ENCODE measurements around the gene RAMP1.

Gene RAMP1

DNA sequence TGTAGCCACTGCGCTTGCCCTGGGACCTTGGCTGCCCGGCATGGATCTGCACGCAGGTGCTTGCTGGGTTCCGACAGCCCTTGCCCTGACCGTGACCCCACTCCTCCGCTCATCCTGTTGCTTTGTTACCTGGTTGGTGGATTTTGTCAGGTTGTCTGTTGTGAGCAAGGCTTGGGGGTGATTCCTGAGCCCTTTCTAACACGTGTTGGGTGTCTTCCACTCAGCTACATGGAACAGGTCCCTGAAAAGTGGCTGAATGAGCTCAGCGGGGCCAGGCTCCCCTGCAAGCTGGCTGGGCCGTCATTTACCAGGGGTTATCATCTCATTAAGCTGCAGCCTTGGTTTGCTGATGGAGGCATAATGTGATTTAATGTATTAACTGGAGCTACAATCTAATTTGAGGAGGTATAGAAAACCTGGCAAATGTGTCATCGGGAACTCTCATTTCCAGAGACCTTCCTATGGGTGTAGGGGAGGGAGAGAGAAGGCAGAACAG lies 24.6 kb downstream of the RAMP1 start:
- H3K27me3 ChIP-seq (ENCODE audit: control insufficient read depth in 5 of 5, insufficient read depth in 4 of 5, low read length in 5 of 5): no peaks in the 10 kb centered on the region
- no peaks in the 10 kb centered on the region for H3K9me3 ChIP-seq (ENCODE audit: control insufficient read depth in 5 of 5, low read length in 5 of 5)
- H3K9ac ChIP-seq (ENCODE audit: low read length in 5 of 5): no peak overlapping the region
- peaks cover 0 to 17% (median 13%) of the 10 kb centered on the region in 5 donors for H3K4me1 ChIP-seq (ENCODE audit: control insufficient read depth in 5 of 5, insufficient read depth in 5 of 5, low read length in 5 of 5)
- no peaks in the 10 kb centered on the region for H3K36me3 ChIP-seq (ENCODE audit: control insufficient read depth in 5 of 5, insufficient read depth in 5 of 5, low read length in 5 of 5)
- no peak overlapping the region for H3K4me3 ChIP-seq (ENCODE audit: low read depth in 1 of 5, low read length in 5 of 5)
- H3K27ac ChIP-seq (ENCODE audit: low read depth, low read length): no peak overlapping the region

DNA sequence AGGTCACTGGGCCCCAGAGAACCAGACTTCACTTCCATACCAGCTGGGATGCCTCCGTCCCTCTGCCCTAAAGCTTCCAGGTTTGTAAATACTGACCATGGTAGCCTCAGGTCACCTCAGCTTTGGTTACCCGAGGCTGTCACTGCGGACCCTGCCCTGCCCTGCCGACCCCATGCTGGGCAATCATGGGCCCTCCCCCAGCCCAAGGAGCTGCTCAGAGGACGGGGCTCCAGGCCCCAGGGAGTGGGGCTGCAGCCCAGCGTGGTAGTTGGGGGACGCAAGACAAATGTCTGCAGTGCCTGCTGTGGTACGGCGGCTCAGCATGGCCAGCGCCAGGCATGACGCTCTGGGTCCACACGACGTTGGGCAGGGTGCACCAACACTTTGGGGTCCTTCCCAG lies 25.3 kb downstream of the RAMP1 start:
- H3K36me3 ChIP-seq (ENCODE audit: control insufficient read depth in 5 of 5, insufficient read depth in 5 of 5, low read length in 5 of 5): no peaks in the 10 kb centered on the region
- H3K4me1 ChIP-seq (ENCODE audit: control insufficient read depth in 5 of 5, insufficient read depth in 5 of 5, low read length in 5 of 5): peaks cover 0 to 17% (median 13%) of the 10 kb centered on the region in 5 donors
- no peak overlapping the region for H3K27ac ChIP-seq (ENCODE audit: low read depth, low read length)
- H3K9ac ChIP-seq (ENCODE audit: low read length in 5 of 5): no peak overlapping the region
- no peak overlapping the region for H3K4me3 ChIP-seq (ENCODE audit: low read depth in 1 of 5, low read length in 5 of 5)
- no peaks in the 10 kb centered on the region for H3K27me3 ChIP-seq (ENCODE audit: control insufficient read depth in 5 of 5, insufficient read depth in 4 of 5, low read length in 5 of 5)
- no peaks in the 10 kb centered on the region for H3K9me3 ChIP-seq (ENCODE audit: control insufficient read depth in 5 of 5, low read length in 5 of 5)

GRCh38 chr2:237885111-237885930 lies 25.9 kb downstream of the RAMP1 start:
- Histone ChIP-seq H3K27ac (ENCODE audit: low read depth, low read length) (no peak overlapping the region), H3K4me1 (ENCODE audit: control insufficient read depth in 5 of 5, insufficient read depth in 5 of 5, low read length in 5 of 5) (peaks cover 0 to 17% (median 13%) of the 10 kb centered on the region in 5 donors), H3K27me3 (ENCODE audit: control insufficient read depth in 5 of 5, insufficient read depth in 4 of 5, low read length in 5 of 5) (no peaks in the 10 kb centered on the region), H3K9me3 (ENCODE audit: control insufficient read depth in 5 of 5, low read length in 5 of 5) (no peaks in the 10 kb centered on the region), H3K9ac (ENCODE audit: low read length in 5 of 5) (no peak overlapping the region), H3K4me3 (ENCODE audit: low read depth in 1 of 5, low read length in 5 of 5) (no peak overlapping the region), H3K36me3 (ENCODE audit: control insufficient read depth in 5 of 5, insufficient read depth in 5 of 5, low read length in 5 of 5) (no peaks in the 10 kb centered on the region)

- Histone ChIP-seq H3K36me3 (ENCODE audit: control insufficient read depth in 5 of 5, insufficient read depth in 5 of 5, low read length in 5 of 5) (no peaks in the 10 kb centered on the region), H3K27me3 (ENCODE audit: control insufficient read depth in 5 of 5, insufficient read depth in 4 of 5, low read length in 5 of 5) (no peaks in the 10 kb centered on the region), H3K4me1 (ENCODE audit: control insufficient read depth in 5 of 5, insufficient read depth in 5 of 5, low read length in 5 of 5) (peaks cover 0 to 17% (median 13%) of the 10 kb centered on the region in 5 donors), H3K9me3 (ENCODE audit: control insufficient read depth in 5 of 5, low read length in 5 of 5) (no peaks in the 10 kb centered on the region), H3K9ac (ENCODE audit: low read length in 5 of 5) (no peak overlapping the region), H3K27ac (ENCODE audit: low read depth, low read length) (no peak overlapping the region), H3K4me3 (ENCODE audit: low read depth in 1 of 5, low read length in 5 of 5) (no peak overlapping the region)
Observed at GRCh38 chr2:237885931-237886684, 26.7 kb downstream of the RAMP1 start.

GRCh38 chr2:237886685-237887481 lies 27.5 kb downstream of the RAMP1 start:
- H3K9ac ChIP-seq (ENCODE audit: low read length in 5 of 5): no peak overlapping the region
- no peaks in the 10 kb centered on the region for H3K9me3 ChIP-seq (ENCODE audit: control insufficient read depth in 5 of 5, low read length in 5 of 5)
- H3K27me3 ChIP-seq (ENCODE audit: control insufficient read depth in 5 of 5, insufficient read depth in 4 of 5, low read length in 5 of 5): no peaks in the 10 kb centered on the region
- no peaks in the 10 kb centered on the region for H3K36me3 ChIP-seq (ENCODE audit: control insufficient read depth in 5 of 5, insufficient read depth in 5 of 5, low read length in 5 of 5)
- no peak overlapping the region for H3K27ac ChIP-seq (ENCODE audit: low read depth, low read length)
- H3K4me3 ChIP-seq (ENCODE audit: low read depth in 1 of 5, low read length in 5 of 5): no peak overlapping the region
- H3K4me1 ChIP-seq (ENCODE audit: control insufficient read depth in 5 of 5, insufficient read depth in 5 of 5, low read length in 5 of 5): peaks cover 0 to 17% (median 13%) of the 10 kb centered on the region in 5 donors

- Histone ChIP-seq H3K9ac (ENCODE audit: low read length in 5 of 5) (no peak overlapping the region), H3K4me3 (ENCODE audit: low read depth in 1 of 5, low read length in 5 of 5) (no peak overlapping the region), H3K36me3 (ENCODE audit: control insufficient read depth in 5 of 5, insufficient read depth in 5 of 5, low read length in 5 of 5) (no peaks in the 10 kb centered on the region), H3K27ac (ENCODE audit: low read depth, low read length) (no peak overlapping the region), H3K4me1 (ENCODE audit: control insufficient read depth in 5 of 5, insufficient read depth in 5 of 5, low read length in 5 of 5) (peaks cover 0 to 18% (median 14%) of the 10 kb centered on the region in 5 donors), H3K27me3 (ENCODE audit: control insufficient read depth in 5 of 5, insufficient read depth in 4 of 5, low read length in 5 of 5) (no peaks in the 10 kb centered on the region), H3K9me3 (ENCODE audit: control insufficient read depth in 5 of 5, low read length in 5 of 5) (no peaks in the 10 kb centered on the region)
Observed at GRCh38 chr2:237888389-237888788, 29.0 kb downstream of the RAMP1 start.

GRCh38 chr2:237889016-237889415 lies 29.6 kb downstream of the RAMP1 start:
- H3K9me3 ChIP-seq (ENCODE audit: control insufficient read depth in 5 of 5, low read length in 5 of 5): no peaks in the 10 kb centered on the region
- H3K36me3 ChIP-seq (ENCODE audit: control insufficient read depth in 5 of 5, insufficient read depth in 5 of 5, low read length in 5 of 5): no peaks in the 10 kb centered on the region
- peaks cover 0 to 18% (median 14%) of the 10 kb centered on the region in 5 donors for H3K4me1 ChIP-seq (ENCODE audit: control insufficient read depth in 5 of 5, insufficient read depth in 5 of 5, low read length in 5 of 5)
- H3K4me3 ChIP-seq (ENCODE audit: low read depth in 1 of 5, low read length in 5 of 5): no peak overlapping the region
- no peak overlapping the region for H3K27ac ChIP-seq (ENCODE audit: low read depth, low read length)
- no peak overlapping the region for H3K9ac ChIP-seq (ENCODE audit: low read length in 5 of 5)
- no peaks in the 10 kb centered on the region for H3K27me3 ChIP-seq (ENCODE audit: control insufficient read depth in 5 of 5, insufficient read depth in 4 of 5, low read length in 5 of 5)

GRCh38 chr2:237889811-237890210 lies 30.4 kb downstream of the RAMP1 start:
- H3K4me3 ChIP-seq (ENCODE audit: low read depth in 1 of 5, low read length in 5 of 5): no peak overlapping the region
- H3K9ac ChIP-seq (ENCODE audit: low read length in 5 of 5): no peak overlapping the region
- no peak overlapping the region for H3K27ac ChIP-seq (ENCODE audit: low read depth, low read length)
- no peaks in the 10 kb centered on the region for H3K36me3 ChIP-seq (ENCODE audit: control insufficient read depth in 5 of 5, insufficient read depth in 5 of 5, low read length in 5 of 5)
- H3K9me3 ChIP-seq (ENCODE audit: control insufficient read depth in 5 of 5, low read length in 5 of 5): no peaks in the 10 kb centered on the region
- no peaks in the 10 kb centered on the region for H3K27me3 ChIP-seq (ENCODE audit: control insufficient read depth in 5 of 5, insufficient read depth in 4 of 5, low read length in 5 of 5)
- peaks cover 0 to 18% (median 14%) of the 10 kb centered on the region in 5 donors for H3K4me1 ChIP-seq (ENCODE audit: control insufficient read depth in 5 of 5, insufficient read depth in 5 of 5, low read length in 5 of 5)

GRCh38 chr2:237892478-237892877 lies 33.1 kb downstream of the RAMP1 start:
- Histone ChIP-seq H3K27ac (ENCODE audit: low read depth, low read length) (no peak overlapping the region), H3K4me1 (ENCODE audit: control insufficient read depth in 5 of 5, insufficient read depth in 5 of 5, low read length in 5 of 5) (peaks cover 3 to 15% (median 12%) of the 10 kb centered on the region in 5 donors), H3K4me3 (ENCODE audit: low read depth in 1 of 5, low read length in 5 of 5) (no peak overlapping the region), H3K9ac (ENCODE audit: low read length in 5 of 5) (no peak overlapping the region), H3K36me3 (ENCODE audit: control insufficient read depth in 5 of 5, insufficient read depth in 5 of 5, low read length in 5 of 5) (no peaks in the 10 kb centered on the region), H3K9me3 (ENCODE audit: control insufficient read depth in 5 of 5, low read length in 5 of 5) (no peaks in the 10 kb centered on the region), H3K27me3 (ENCODE audit: control insufficient read depth in 5 of 5, insufficient read depth in 4 of 5, low read length in 5 of 5) (no peaks in the 10 kb centered on the region)
